ENCODE results near the gene DAGLA. TPM values are rescaled to one million over a fixed set of nuclear protein-coding genes. Genes with fewer than 3 reads are reported as not detected.

DAGLA gene
- total RNA-seq, 4 donors from 2014 or later, result 5.8 to 18.9 (median 10.2) TPM

DNA sequence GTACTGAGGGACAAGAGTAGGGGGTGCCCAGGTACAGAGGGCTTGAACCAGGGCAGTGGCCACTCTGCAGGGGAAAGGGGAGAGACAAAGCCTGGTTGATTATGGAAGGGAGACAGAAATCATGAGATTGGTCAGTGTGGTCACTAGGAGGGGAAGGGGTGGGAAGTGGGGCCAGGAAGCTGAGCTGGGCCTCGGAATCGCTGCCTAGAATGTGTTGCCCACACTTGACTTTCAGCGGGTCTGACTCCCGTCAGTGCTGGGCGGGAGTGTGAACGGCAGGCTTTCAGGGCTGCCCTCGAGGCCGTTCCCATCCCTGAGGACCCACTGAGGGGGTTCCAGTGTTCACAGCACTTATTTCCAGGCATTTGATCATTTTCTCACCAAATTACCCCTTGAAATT, 5.9 kb downstream of the DAGLA start:
- Histone ChIP-seq H3K4me3 (no peak overlapping the region), H3K27me3 (no peaks in the 10 kb centered on the region), H3K4me1 (peaks cover 0 to 56% (median 3%) of the 10 kb centered on the region in 4 donors), H3K9me3 (no peaks in the 10 kb centered on the region), H3K36me3 (no peaks in the 10 kb centered on the region), H3K27ac (no peak overlapping the region)
- no peak for DNase-seq
- TF ChIP-seq, protein P1, sequence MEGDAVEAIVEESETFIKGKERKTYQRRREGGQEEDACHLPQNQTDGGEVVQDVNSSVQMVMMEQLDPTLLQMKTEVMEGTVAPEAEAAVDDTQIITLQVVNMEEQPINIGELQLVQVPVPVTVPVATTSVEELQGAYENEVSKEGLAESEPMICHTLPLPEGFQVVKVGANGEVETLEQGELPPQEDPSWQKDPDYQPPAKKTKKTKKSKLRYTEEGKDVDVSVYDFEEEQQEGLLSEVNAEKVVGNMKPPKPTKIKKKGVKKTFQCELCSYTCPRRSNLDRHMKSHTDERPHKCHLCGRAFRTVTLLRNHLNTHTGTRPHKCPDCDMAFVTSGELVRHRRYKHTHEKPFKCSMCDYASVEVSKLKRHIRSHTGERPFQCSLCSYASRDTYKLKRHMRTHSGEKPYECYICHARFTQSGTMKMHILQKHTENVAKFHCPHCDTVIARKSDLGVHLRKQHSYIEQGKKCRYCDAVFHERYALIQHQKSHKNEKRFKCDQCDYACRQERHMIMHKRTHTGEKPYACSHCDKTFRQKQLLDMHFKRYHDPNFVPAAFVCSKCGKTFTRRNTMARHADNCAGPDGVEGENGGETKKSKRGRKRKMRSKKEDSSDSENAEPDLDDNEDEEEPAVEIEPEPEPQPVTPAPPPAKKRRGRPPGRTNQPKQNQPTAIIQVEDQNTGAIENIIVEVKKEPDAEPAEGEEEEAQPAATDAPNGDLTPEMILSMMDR (IDR thresholded peaks at IDR 0.05), result no peak
- TF ChIP-seq POLR2A (IDR thresholded peaks at IDR 0.05), result no peak

DNA sequence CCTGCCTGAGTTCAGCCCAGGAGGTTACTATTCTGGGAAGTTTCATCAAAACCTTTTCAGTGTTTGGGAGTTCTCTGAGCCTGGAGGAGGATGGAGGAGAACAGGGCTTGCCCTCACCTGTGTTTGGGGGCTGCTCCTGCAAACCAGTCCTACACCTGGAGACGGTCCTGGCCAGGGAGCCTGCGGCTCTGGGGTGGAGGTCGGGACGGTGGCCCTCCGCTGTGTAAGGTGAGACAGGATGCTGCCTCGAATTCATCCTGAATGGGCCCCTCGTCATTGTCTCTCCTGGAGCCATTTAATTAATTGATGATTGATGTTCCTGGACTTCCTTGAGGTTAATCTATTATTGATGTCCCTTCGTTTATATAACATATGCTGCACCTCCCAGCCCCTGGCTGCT, 6.3 kb downstream of the DAGLA start:
- Histone ChIP-seq H3K4me1 (peaks cover 0 to 56% (median 3%) of the 10 kb centered on the region in 4 donors), H3K9me3 (no peaks in the 10 kb centered on the region), H3K4me3 (no peak overlapping the region), H3K27me3 (no peaks in the 10 kb centered on the region), H3K36me3 (no peaks in the 10 kb centered on the region), H3K27ac (no peak overlapping the region)
- no peak for DNase-seq
- TF ChIP-seq, protein P1 (IDR thresholded peaks at IDR 0.05), result no peak
- no peak for TF ChIP-seq POLR2A (IDR thresholded peaks at IDR 0.05)

DNA sequence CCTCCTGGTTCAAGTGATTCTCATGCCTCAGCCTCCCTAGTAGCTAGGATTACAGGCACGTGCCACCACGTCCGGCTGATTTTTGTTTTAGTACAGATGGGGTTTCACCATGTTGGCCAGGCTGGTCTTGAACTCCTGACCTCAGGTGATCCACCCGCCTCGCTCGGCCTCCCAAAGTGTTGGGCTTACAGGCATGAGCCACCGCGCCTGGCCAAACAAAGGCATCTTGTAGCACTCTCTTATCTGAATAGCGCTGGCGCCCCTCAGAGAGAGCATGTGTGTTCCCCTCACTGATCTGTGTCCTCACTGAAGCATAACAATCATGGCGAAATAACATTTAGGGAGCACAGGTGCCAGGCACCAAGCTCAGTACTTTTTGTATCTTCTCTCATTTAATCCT, 7.2 kb downstream of the DAGLA start:
- DNase-seq, result no peak
- Histone ChIP-seq H3K9me3 (no peaks in the 10 kb centered on the region), H3K27me3 (no peaks in the 10 kb centered on the region), H3K4me1 (peaks cover 0 to 53% (median 3%) of the 10 kb centered on the region in 4 donors), H3K36me3 (no peaks in the 10 kb centered on the region), H3K4me3 (no peak overlapping the region), H3K27ac (peak overlapping the region in 1 of 4 donors; percentile 25)
- TF ChIP-seq, protein P1 (IDR thresholded peaks at IDR 0.05), result no peak
- no peak for TF ChIP-seq POLR2A (IDR thresholded peaks at IDR 0.05)

DNA sequence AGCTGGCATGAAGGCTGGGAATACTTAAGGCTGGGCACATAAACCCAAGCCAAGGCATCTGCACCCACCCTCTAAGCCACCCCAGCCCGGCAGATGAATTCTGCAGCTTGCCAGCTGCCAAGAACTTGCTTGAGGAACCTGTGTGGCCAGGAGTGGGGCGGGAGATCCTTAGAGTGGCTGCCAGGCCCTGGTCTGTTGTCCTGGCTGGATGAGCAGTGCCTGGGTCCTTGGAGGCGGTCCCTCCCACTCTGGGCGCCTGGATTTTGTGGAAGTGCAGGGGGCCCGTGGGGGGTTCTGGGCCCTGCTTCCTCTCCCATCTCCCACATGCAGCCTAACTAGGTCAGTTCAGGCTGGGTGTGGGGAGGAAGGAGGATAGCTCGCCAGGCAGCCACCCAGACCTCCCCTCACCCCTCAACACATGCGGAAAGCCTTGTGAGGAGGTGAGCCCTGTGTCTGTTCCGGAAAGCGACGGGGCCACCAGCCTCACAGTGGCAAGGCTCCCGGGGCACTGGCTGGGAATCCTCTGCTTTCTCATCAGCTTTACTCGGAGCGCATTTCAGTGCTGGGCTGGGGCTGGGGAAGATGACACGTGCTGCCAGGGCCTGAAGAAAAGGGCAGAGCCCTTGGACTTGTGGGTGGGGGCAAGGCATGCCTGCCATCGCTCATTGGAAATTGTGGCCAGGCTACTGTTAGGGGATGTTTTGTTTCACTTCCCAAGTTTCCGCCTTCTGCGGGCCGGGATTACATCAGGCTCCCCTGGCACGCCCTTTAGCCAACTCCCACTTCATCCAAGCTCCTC, 8.4 kb downstream of the DAGLA start:
- TF ChIP-seq, protein P1 (IDR thresholded peaks at IDR 0.05), result no peak
- TF ChIP-seq POLR2A (IDR thresholded peaks at IDR 0.05), result peak in 1 of 2 donors; percentile 25
- peaks cover 0 to 44% (median 3%) of the 10 kb centered on the region in 4 donors for H3K4me1 ChIP-seq

DNA sequence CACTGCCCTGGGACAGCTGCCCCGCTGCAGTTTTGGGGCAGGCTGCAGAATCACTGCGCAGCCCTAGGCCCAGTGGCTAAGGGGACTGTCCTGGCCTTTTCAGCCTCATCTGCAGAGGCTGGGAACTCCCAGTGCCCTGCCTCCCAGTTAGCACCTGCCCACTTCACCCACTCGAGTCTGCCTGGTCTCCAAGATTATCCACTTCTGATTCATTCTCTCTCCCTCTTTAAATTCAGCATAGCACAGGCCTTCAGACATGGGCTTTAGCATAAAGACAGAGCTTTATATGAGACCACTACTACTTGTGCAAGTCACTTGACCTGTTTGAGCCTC, 8.9 kb downstream of the DAGLA start:
- H3K27ac ChIP-seq, result peak overlapping the region in 3 of 4 donors; percentile 66 to 84 (median 72)
- TF ChIP-seq, protein P1 (IDR thresholded peaks at IDR 0.05), result no peak
- no peak for TF ChIP-seq POLR2A (IDR thresholded peaks at IDR 0.05)
- peak in 1 of 3 donors; percentile 52 for DNase-seq
- H3K4me3 ChIP-seq, result no peak overlapping the region
- no peaks in the 10 kb centered on the region for H3K27me3 ChIP-seq
- H3K4me1 ChIP-seq, result peaks cover 0 to 39% (median 3%) of the 10 kb centered on the region in 4 donors
- H3K9me3 ChIP-seq, result no peaks in the 10 kb centered on the region
- H3K36me3 ChIP-seq, result no peaks in the 10 kb centered on the region

More for the DNA sequence above, 8.4 kb downstream of the DAGLA start:
- peak in 2 of 3 donors; percentile 78 to 84 for DNase-seq
- H3K4me3 ChIP-seq, result peak overlapping the region in 2 of 4 donors; percentile 10 to 15
- no peaks in the 10 kb centered on the region for H3K9me3 ChIP-seq
- H3K27ac ChIP-seq, result peak overlapping the region; percentile 42 to 84 (median 69)
- H3K36me3 ChIP-seq, result no peaks in the 10 kb centered on the region
- H3K27me3 ChIP-seq, result no peaks in the 10 kb centered on the region
